Measurements from ENCODE around the gene CDC42EP4. TPM values are rescaled to one million over a fixed set of nuclear protein-coding genes. Genes with fewer than 3 reads are reported as not detected.

Gene CDC42EP4
- total RNA-seq, 2 donors from 2014 or later, result 119 to 186 TPM

DNA sequence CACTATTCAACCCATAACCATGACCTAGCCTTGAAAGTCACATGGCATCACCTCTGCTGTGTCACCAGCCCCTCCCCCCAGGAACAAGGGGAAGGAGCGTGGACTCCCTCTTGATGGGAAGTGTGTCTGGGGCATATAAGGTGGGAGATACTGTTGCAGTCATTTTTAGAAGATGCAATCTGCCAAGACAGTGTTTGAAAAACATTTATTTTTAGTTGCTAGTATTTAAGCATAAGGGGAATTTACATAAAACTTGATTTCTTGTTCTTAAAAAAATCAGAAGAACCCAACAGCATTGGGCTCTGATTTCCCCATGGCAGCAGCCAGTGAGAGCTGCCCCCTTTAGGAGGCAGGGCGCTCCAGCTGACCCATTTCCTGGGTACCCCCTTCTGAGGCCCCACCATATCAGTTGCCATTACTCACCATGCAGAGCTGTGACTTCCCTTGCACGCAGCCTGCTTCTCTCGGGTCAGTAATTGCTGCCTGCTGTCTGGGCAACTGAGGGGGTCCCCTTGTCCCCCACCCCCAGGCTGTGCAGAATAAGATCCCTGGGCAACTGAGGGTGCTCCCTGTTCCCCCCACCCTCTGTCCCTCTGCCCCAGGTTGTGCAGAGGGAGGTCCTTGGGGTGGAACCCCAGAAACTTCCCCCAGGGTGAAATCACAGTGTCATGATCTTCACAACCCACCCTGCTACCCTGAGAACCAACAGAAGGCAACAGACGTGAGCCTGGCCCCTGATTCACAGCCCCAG is 11.8 kb upstream of the CDC42EP4 start:
- Histone ChIP-seq H3K4me3 (no peak overlapping the region), H3K4me1 (replicated peaks) (no peaks in the 10 kb centered on the region), H3K27me3 (replicated peaks; ENCODE audit: insufficient read depth) (no peaks in the 10 kb centered on the region), H3K36me3 (no peaks in the 10 kb centered on the region), H3K9me3 (no peaks in the 10 kb centered on the region), H3K27ac (no peak overlapping the region)
- intact Hi-C loops (cut with DNase I), result loop anchor here (5.0 kb wide), 1 partner anchor 34 kb away; no protein-coding TSS in a partner anchor
- 46% methylated on average over 5 of the region's 5 CpGs for WGBS
- DNase-seq (ENCODE audit: low spot score), result no peak
- no peak for TF ChIP-seq POLR2A (IDR thresholded peaks at IDR 0.05)
- TF ChIP-seq CTCF (IDR thresholded peaks at IDR 0.05), result no peak
- TF ChIP-seq POLR2AphosphoS5 (IDR thresholded peaks at IDR 0.05), result no peak

GRCh38 chr17:73320601-73321264 is 8.9 kb upstream of the CDC42EP4 start:
- Histone ChIP-seq H3K27me3 (replicated peaks; ENCODE audit: insufficient read depth) (no peaks in the 10 kb centered on the region), H3K27ac (no peak overlapping the region), H3K4me1 (replicated peaks) (no peaks in the 10 kb centered on the region), H3K9me3 (no peaks in the 10 kb centered on the region), H3K36me3 (no peaks in the 10 kb centered on the region), H3K4me3 (no peak overlapping the region)
- DNase-seq (ENCODE audit: low spot score), result no peak
- intact Hi-C loops (cut with DNase I), result loop anchor here (5.0 kb wide), 1 partner anchor 37 kb away; no protein-coding TSS in a partner anchor
- TF ChIP-seq CTCF (IDR thresholded peaks at IDR 0.05), result no peak
- WGBS, result 72% methylated on average over 6 of the region's 6 CpGs

- WGBS, result 73% methylated on average over 3 of the region's 3 CpGs
- TF ChIP-seq CTCF (IDR thresholded peaks at IDR 0.05) (no peak), POLR2A (IDR thresholded peaks at IDR 0.05) (no peak), POLR2AphosphoS5 (IDR thresholded peaks at IDR 0.05) (no peak)
- no peak for DNase-seq (ENCODE audit: low spot score)
- no peak overlapping the region for H3K27ac ChIP-seq
- H3K36me3 ChIP-seq, result no peaks in the 10 kb centered on the region
- no peaks in the 10 kb centered on the region for H3K27me3 ChIP-seq (replicated peaks; ENCODE audit: insufficient read depth)
- no peak overlapping the region for H3K4me3 ChIP-seq
- intact Hi-C loops (cut with DNase I), result loop anchor here (5.0 to 10.0 kb wide), 2 partner anchors 38 to 65 kb away; no protein-coding TSS in a partner anchor
- no peaks in the 10 kb centered on the region for H3K4me1 ChIP-seq (replicated peaks)
- H3K9me3 ChIP-seq, result no peaks in the 10 kb centered on the region
Measured at GRCh38 chr17:73319766-73320165, 8.0 kb upstream of the CDC42EP4 start.

GRCh38 chr17:73318836-73319235 is 7.0 kb upstream of the CDC42EP4 start:
- H3K36me3 ChIP-seq, result no peaks in the 10 kb centered on the region
- no peak overlapping the region for H3K27ac ChIP-seq
- no peaks in the 10 kb centered on the region for H3K27me3 ChIP-seq (replicated peaks; ENCODE audit: insufficient read depth)
- intact Hi-C loops (cut with DNase I), result loop anchor here (10.0 kb wide), 1 partner anchor 64 kb away; no protein-coding TSS in a partner anchor
- no peaks in the 10 kb centered on the region for H3K9me3 ChIP-seq
- WGBS, result 55% methylated on average over 5 of the region's 5 CpGs
- no peaks in the 10 kb centered on the region for H3K4me1 ChIP-seq (replicated peaks)
- DNase-seq (ENCODE audit: low spot score), result no peak
- no peak for TF ChIP-seq POLR2A (IDR thresholded peaks at IDR 0.05)
- no peak for TF ChIP-seq CTCF (IDR thresholded peaks at IDR 0.05)
- no peak for TF ChIP-seq POLR2AphosphoS5 (IDR thresholded peaks at IDR 0.05)
- H3K4me3 ChIP-seq, result no peak overlapping the region
